Measurements from ENCODE around the gene DLG2.
"Not testable (repeated sequence)": the region's sequence is repeated elsewhere in the genome, so short reads cannot be mapped to it uniquely, and the experiment has no call there.

Gene DLG2

DNA sequence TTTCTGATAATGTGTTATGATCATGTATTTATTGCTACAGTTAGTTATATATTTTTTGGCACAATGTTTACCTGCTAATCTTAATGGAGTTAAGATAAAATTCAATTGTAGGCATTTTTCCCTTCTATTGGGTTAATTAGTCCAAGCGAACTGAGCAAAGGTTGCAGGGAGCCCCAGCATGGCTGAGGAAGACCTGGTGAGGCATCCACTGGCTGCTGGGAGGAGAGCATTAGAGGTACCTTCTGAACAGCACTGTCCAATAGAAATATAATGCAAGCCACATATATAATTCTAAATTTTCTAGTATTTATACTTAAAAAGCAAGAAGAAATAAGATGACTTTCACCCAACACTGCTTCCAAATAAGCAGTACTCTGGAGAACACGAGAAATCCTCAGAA is 19.9 kb upstream of the DLG2 start:
- H3K4me3 ChIP-seq (ENCODE audit: low read depth, low read length): peak overlapping the region; percentile 88

GRCh38 chr11:85643191-85643614 is 16.1 kb upstream of the DLG2 start:
- H3K4me3 ChIP-seq (ENCODE audit: low read depth, low read length): no peak overlapping the region

- H3K4me3 ChIP-seq (ENCODE audit: low read depth, low read length): no peak overlapping the region
Observed at GRCh38 chr11:85634747-85635146, 7.6 kb upstream of the DLG2 start.

GRCh38 chr11:85628771-85629341 is 1.7 kb upstream of the DLG2 start:
- peak overlapping the region; percentile 92 for H3K4me3 ChIP-seq (ENCODE audit: low read depth, low read length)

- H3K4me3 ChIP-seq (ENCODE audit: low read depth, low read length): peak within 1 kb of the TSS; percentile 92
Observed at GRCh38 chr11:85627998-85628770, 1.0 kb upstream of the DLG2 start, which contains the start of gene TMEM126B. Gene TMEM126B (plus strand): TSS chr11:85628593. CDS start chr11:85628608, 15 bp downstream.

DNA sequence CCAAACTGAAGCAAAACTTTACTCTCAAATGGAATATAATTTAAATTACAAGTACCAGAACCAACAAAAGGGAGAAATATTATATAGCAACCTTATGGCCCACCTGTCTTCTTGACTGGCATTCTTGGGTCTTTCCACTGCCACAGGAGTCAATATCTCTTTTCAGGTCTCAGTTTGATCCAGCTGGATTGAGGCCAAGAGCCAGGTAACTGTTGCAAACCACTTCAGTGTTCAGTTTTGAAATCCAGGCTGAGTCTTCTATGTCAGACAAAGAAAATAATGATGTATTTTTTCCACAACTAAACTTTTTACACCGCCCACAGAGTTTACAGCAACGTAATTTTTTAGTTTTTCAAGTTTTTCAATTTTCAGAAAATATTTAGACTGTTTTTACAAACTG is 648 bp downstream of the DLG2 start:
- H3K4me3 ChIP-seq (ENCODE audit: low read depth, low read length): no peak overlapping the region

DNA sequence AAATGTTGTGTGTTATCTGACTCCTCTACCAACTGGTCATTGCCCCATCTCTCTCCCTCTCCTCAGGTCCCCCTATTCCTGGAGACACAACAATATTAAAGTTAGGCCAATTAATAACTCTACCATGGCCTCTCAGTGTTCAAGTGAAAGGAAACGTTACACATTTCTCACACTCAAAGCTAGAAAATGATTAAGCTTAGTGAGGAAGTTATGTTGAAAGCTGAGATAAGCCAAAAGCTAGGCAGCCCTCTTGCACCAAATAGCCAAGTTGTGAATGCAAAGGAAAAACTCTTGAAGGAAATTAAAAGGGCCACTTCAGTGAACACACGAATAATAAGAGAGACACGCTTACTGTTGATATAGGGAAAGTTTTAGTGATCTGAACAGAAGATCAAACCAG is 6.9 kb downstream of the DLG2 start:
- no peak overlapping the region for H3K4me3 ChIP-seq (ENCODE audit: low read depth, low read length)

GRCh38 chr11:85619499-85619898 is 7.6 kb downstream of the DLG2 start:
- no peak overlapping the region for H3K4me3 ChIP-seq (ENCODE audit: low read depth, low read length)

DNA sequence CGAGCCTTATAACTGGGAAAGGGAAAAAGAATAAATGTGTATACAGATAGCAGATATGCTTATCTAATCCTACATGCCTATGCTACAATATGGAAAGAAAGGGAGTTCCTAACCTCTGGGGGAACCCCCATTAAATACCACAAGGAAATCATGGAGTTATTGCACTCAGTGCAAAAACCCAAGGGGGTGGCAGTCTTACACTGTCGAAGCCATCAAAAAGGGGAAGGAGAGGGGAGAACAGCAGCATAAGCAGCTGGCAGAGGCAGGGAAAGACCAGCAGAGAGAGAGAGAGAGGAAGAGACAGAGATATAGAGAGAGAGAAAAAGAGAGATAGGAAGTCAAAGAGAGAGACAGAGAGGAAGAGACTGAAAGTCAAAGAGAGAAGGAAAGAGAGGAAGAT is 15.5 kb downstream of the DLG2 start:
- H3K4me3 ChIP-seq (ENCODE audit: low read depth, low read length): not testable (repeated sequence)

- H3K4me3 ChIP-seq (ENCODE audit: low read depth, low read length): not testable (repeated sequence)
Observed at GRCh38 chr11:85609286-85609685, 17.9 kb downstream of the DLG2 start.

GRCh38 chr11:85608621-85609020 is 18.5 kb downstream of the DLG2 start:
- not testable (repeated sequence) for H3K4me3 ChIP-seq (ENCODE audit: low read depth, low read length)

DNA sequence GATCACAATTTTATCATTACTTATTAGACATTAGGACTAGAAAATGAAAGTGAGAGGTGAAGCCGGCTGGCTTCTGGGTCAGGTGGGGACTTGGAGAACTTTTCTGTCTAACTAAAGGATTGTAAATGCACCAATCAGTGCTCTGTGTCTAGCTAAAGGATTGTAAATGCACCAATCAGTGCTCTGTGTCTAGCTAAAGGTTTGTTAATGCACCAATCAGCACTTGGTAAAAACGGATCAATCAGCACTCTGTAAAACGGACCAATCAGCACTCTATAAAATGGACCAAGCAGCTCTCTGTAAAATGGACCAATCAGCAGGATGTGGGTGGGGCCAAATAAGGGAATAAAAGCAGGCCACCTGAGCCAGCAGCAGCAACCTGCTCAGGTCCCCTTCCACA is 20.9 kb downstream of the DLG2 start:
- not testable (repeated sequence) for H3K4me3 ChIP-seq (ENCODE audit: low read depth, low read length)

- no peak overlapping the region for H3K4me3 ChIP-seq (ENCODE audit: low read depth, low read length)
Observed at GRCh38 chr11:85603220-85603619, 23.9 kb downstream of the DLG2 start.

- H3K4me3 ChIP-seq (ENCODE audit: low read depth, low read length): no peak overlapping the region
Observed at GRCh38 chr11:85602526-85603213, 24.5 kb downstream of the DLG2 start.

GRCh38 chr11:85599083-85599482 is 28.1 kb downstream of the DLG2 start:
- H3K4me3 ChIP-seq (ENCODE audit: low read depth, low read length): no peak overlapping the region

- H3K4me3 ChIP-seq (ENCODE audit: low read depth, low read length): no peak overlapping the region
Observed at GRCh38 chr11:85596886-85597285, 30.3 kb downstream of the DLG2 start.

DNA sequence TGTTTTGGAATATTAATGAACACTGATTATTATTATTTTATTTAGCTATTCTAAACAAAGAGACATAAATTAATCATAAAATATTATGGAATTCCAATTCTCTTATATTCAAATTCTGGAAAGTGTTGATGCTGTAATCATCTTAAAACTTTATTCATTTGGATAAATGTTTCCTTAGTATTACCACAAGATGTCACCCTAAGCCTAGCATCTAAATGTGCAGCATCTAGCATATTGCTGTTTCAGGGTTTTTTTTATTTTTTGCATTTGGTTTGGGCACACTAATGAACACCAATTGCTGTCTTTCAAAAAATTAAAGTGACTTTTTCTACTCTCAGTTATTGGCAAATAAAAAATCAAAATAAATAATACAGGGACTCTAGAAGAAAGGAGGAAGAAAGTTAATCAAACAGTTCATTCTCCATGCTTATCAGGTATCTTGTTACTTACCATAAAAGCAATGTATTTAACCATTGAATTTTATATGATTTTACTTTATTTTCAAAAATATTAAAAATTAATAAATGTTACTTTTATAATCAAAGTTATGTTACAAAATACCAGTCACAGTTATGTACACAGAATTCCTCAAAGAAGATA is 31.8 kb downstream of the DLG2 start:
- H3K4me3 ChIP-seq (ENCODE audit: low read depth, low read length): no peak overlapping the region

GRCh38 chr11:85590848-85591483 is 36.2 kb downstream of the DLG2 start:
- no peak overlapping the region for H3K4me3 ChIP-seq (ENCODE audit: low read depth, low read length)

GRCh38 chr11:85589373-85589772 is 37.8 kb downstream of the DLG2 start:
- no peak overlapping the region for H3K4me3 ChIP-seq (ENCODE audit: low read depth, low read length)

DNA sequence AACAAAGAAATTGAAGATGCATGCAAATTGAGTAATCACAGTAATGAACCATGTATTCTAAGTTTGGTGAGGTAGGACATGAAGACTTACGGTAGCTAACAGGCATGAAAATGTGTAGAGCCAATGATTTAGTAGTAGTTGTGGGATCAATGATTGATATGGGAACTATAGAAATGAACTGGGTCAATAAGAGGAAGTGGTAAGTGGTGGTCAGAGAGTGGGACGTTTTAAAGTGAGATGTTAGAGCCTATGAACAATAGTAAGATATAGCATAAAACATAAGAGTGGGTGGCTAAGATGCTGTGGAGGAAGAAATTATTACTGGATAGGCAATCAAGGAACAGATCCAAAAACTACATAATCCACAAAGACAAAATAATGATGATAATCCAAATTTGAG is 45.0 kb downstream of the DLG2 start:
- H3K4me3 ChIP-seq (ENCODE audit: low read depth, low read length): no peak overlapping the region

GRCh38 chr11:85575388-85575787 is 51.8 kb downstream of the DLG2 start:
- no peak overlapping the region for H3K4me3 ChIP-seq (ENCODE audit: low read depth, low read length)
